Pancreas (tissue), 10 donors: Measurements from ENCODE around the gene C15orf39. TPM values are rescaled to one million over a fixed set of nuclear protein-coding genes. Genes with fewer than 3 reads are reported as not detected.

Experiments used
- ATAC-seq, 4 donors: fragments of 200-7000 bp; cut with Tn5 transposase; one replicate each; pipeline versions ENCODE4 v1.8.0 to v1.9.1; 2020; ENCODE audit warnings: mild to moderate bottlenecking in 4 of 4, moderate library complexity in 4 of 4
- DNase-seq, 6 donors: peaks; one replicate each; pipeline ENCODE4 v3.0.0-alpha.2; 2020
- FAIRE-seq: peaks from 2 replicates; lab custom pipeline; 2012; peaks lifted over from hg19 to GRCh38; lab: Jason Lieb, UNC
- H3K27ac ChIP-seq, 4 donors: fragments of 200-600 bp; sonication (generic); 1 replicate in 3 of 4; 2 replicates in 1 of 4; pipeline versions ENCODE4 v1.5.0 to v1.8.0; 2020
- H3K27me3 ChIP-seq, 4 donors: fragments of 200-600 bp; one replicate each; pipeline ENCODE4 v1.8.0; 2021
- H3K36me3 ChIP-seq, 3 donors: fragments of 200-600 bp; sonication (generic) in 1 of 3; one replicate each; pipeline versions ENCODE4 v1.5.0 to v1.8.0; 2020 to 2021
- H3K4me1 ChIP-seq, 3 donors: fragments of 200-600 bp; one replicate each; pipeline ENCODE4 v1.8.0; 2021
- H3K4me3 ChIP-seq, 4 donors: fragments of 200-600 bp; sonication (generic) in 2 of 4; one replicate each; pipeline versions ENCODE4 v1.5.0 to v1.8.0; 2020 to 2021
- H3K9me3 ChIP-seq, 4 donors: fragments of 200-600 bp; one replicate each; pipeline ENCODE4 v1.8.0; 2021
- WGBS, 2 donors: extraction: QIAGEN DNeasy Blood & Tissue Kit; methylation state at CpG; one replicate each; pipeline ENCODE4 v1.1.7; 2013; 5-methylcytosine and 5-hydroxymethylcytosine counted together
- intact Hi-C, 3 donors: fragments of 100-400 bp; cut with DNase I; formaldehyde crosslinking; loops; one replicate each; pipeline versions ENCODE4 v1.11.1 to v1.14.2; 2022
- polyA plus RNA-seq, 2 donors: library from polyadenylated mRNA; stranded (reverse); fragments of 200-250 nt; gene quantifications; one replicate each; pipeline ENCODE4 v1.2.3, GENCODE V29; 2013
- total RNA-seq, 6 donors: library from RNA; stranded (reverse); fragmentation: NEBNext Ultra II Directional in 4 of 6; extraction: Animal tissue kit (Norgen Biotek cat#: 25700) in 4 of 6; gene quantifications; one replicate each; pipeline versions ENCODE4 v1.2.1 to v1.2.4, GENCODE V29; 2021 to 2023
- TF ChIP-seq, protein P1 (sequence below), 4 donors: fragments of 200-600 bp; sonication (generic) in 3 of 4; IDR thresholded peaks; one replicate each; pipeline versions ENCODE4 v1.5.0 to v1.8.0; 2021; ENCODE audit warnings: antibody characterized with exemption in 4 of 4
- donor health status: healthy with polysubstance abuse.
- donor health status: DM: no; HTN: no; CAD: no; lungs with moderate emphysema.
- donor health status: DM: no; HTN: no; CAD: no.
- donor health status: control.
- donor health status: control.
- donor health status: Bipolar disorder and iron deficiency.
- donor health status: DM: yes; HTN: yes; CAD: no.
- donor health status: DM: no; HTN: no; CAD: no.
- donor health status: DM: no; HTN: no; CAD: no.
- donor health status: DM: yes; HTN: yes; CAD: no.

Gene C15orf39
- total and polyA plus RNA-seq, 8 donors: 7.9 to 27.4 (median 12.7) TPM

DNA sequence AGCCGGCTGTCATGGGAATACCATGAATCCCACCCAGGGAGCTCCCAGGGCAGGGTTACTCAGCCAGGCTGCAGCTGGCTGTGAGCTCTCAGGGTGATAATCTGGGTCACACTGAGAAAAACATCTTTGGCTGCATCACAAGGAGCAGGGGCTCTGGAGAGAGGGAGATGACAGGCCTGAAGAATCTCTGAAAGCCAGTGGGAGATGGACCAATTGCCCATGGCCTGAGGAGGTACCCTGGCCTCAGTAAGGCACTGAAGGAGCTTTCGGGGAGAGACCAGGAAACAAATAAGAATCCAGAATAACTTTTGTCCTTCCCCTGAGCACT lies 28.3 kb downstream of the C15orf39 start:
- peak in 1 of 6 donors; percentile 3 for DNase-seq
- Histone ChIP-seq H3K4me1 (no peaks in the 10 kb centered on the region), H3K27me3 (no peaks in the 10 kb centered on the region), H3K4me3 (no peak overlapping the region), H3K9me3 (no peaks in the 10 kb centered on the region), H3K27ac (no peak overlapping the region), H3K36me3 (no peaks in the 10 kb centered on the region)
- FAIRE-seq: no peak
- TF ChIP-seq, protein P1, sequence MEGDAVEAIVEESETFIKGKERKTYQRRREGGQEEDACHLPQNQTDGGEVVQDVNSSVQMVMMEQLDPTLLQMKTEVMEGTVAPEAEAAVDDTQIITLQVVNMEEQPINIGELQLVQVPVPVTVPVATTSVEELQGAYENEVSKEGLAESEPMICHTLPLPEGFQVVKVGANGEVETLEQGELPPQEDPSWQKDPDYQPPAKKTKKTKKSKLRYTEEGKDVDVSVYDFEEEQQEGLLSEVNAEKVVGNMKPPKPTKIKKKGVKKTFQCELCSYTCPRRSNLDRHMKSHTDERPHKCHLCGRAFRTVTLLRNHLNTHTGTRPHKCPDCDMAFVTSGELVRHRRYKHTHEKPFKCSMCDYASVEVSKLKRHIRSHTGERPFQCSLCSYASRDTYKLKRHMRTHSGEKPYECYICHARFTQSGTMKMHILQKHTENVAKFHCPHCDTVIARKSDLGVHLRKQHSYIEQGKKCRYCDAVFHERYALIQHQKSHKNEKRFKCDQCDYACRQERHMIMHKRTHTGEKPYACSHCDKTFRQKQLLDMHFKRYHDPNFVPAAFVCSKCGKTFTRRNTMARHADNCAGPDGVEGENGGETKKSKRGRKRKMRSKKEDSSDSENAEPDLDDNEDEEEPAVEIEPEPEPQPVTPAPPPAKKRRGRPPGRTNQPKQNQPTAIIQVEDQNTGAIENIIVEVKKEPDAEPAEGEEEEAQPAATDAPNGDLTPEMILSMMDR (IDR thresholded peaks at IDR 0.05): no peak
- intact Hi-C loops: no loop called here
- no peak for ATAC-seq
- WGBS, 2 donors: 76 to 78% methylated on average over 2 of the region's 2 CpGs

DNA sequence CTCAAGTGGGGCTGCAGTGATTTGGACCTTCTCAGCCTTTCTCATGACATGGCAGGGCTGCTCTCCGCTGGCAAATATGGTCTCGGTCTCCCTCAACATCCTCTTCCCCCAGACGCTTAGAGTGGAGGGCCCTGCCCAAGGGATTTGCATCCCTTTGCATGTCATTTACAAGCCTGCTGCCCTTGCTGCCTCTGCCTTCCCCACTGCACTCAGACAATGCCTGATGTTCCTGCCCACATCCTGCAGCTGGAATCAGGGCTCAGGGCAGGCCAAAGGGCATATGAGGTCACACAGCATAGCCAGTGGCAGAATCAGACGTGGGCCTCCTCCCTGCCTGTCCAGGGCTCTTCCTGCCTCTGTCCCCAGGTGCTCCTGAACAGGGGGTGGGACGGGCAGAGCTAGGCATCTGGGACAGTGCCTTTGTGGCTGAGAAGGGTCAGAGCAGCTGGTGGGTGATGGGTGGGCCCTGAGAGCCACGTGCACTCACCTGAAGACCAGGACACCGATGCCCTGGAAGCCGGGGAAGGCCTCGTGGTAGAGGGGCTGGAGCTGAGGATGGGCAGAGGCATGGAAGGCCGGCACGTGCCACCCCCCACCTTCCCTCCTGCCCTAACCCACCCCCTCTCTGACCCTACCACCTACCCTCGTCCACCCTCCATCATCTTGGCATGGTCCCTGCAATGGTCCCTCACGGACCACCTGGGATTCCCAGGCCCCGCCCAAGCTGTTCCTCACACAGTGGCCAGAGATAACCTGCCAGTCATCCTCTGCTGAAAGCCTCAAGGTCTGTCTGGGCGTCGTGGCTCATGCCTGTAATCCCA lies 29.1 kb downstream of the C15orf39 start:
- H3K4me1 ChIP-seq: no peaks in the 10 kb centered on the region
- H3K9me3 ChIP-seq: no peaks in the 10 kb centered on the region
- FAIRE-seq (no peak), ATAC-seq (no peak), DNase-seq (peak in 3 of 6 donors; percentile 10 to 45 (median 34))
- H3K27me3 ChIP-seq: no peaks in the 10 kb centered on the region
- no peak overlapping the region for H3K4me3 ChIP-seq
- TF ChIP-seq, protein P1 (IDR thresholded peaks at IDR 0.05): no peak
- 74 to 87% methylated on average over 16 of the region's 16 CpGs for whole genome bisulfite sequencing, 2 donors
- H3K36me3 ChIP-seq: no peaks in the 10 kb centered on the region
- H3K27ac ChIP-seq: no peak overlapping the region
- intact Hi-C loops: no loop called here

DNA sequence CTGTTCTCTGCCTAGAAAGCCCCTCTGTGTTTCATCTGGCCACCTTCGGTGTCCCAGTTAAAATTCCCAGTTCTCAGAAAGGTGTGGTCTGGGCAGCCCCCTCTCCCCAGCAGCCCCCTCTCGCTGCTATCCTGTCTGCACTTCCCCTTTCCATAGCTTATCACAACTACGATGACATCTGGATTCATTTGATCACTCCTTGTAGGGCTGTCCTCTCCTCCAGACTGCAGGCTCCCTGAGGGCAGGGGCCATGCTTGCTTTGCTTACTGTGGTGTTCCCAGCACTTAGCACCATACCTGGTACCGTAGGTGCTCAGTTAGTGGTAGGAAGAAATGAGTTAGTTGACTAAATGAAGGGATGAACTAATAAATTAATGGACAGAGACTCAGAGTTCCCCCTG lies 30.2 kb downstream of the C15orf39 start:
- H3K27me3 ChIP-seq: no peaks in the 10 kb centered on the region
- intact Hi-C loops: no loop called here
- WGBS, 2 donors: 71 to 84% methylated on average over 4 of the region's 4 CpGs
- H3K4me3 ChIP-seq: no peak overlapping the region
- DNase-seq: peak in 1 of 6 donors; percentile 4
- H3K36me3 ChIP-seq: no peaks in the 10 kb centered on the region
- TF ChIP-seq, protein P1 (IDR thresholded peaks at IDR 0.05): no peak
- ATAC-seq: no peak
- no peaks in the 10 kb centered on the region for H3K4me1 ChIP-seq
- no peak for FAIRE-seq
- H3K27ac ChIP-seq: no peak overlapping the region
- no peaks in the 10 kb centered on the region for H3K9me3 ChIP-seq

DNA sequence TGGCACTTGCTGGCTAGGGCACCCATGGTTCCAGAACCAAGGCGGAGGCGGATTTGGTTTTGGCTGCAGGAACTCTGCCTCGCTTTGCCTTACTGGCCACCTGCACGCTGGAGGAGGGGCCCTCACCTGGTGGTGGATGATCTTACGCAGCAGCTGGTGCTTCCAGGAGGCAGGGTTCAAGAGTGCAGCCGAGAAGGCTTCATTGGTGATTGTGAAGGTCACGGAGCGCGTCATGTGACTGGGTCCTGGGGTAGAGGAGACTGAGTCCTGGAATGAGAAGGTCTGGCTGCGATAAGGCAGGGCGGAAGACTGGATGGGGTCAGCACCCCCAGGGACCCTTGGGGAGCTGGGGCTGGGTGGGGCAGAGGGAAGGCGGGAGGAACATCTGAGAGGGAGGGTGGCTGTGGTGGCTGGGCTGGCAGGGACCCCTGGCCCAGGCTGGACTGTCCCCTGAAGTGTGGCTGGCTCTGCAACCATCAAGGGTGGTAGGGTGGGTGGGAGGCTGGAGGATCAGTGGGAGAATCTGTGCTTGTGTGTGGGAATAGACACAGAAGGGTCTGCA lies 30.7 kb downstream of the C15orf39 start:
- intact Hi-C loops: no loop called here
- Histone ChIP-seq H3K27ac (no peak overlapping the region), H3K36me3 (no peaks in the 10 kb centered on the region), H3K4me1 (no peaks in the 10 kb centered on the region), H3K9me3 (no peaks in the 10 kb centered on the region), H3K4me3 (no peak overlapping the region), H3K27me3 (no peaks in the 10 kb centered on the region)
- 81 to 84% methylated on average over 12 of the region's 12 CpGs for WGBS, 2 donors
- no peak for FAIRE-seq
- no peak for ATAC-seq
- TF ChIP-seq, protein P1 (IDR thresholded peaks at IDR 0.05): no peak
- DNase-seq: peak in 3 of 6 donors; percentile 10 to 35 (median 30)
